ENCODE measurements around the gene ASIC1.

DNA sequence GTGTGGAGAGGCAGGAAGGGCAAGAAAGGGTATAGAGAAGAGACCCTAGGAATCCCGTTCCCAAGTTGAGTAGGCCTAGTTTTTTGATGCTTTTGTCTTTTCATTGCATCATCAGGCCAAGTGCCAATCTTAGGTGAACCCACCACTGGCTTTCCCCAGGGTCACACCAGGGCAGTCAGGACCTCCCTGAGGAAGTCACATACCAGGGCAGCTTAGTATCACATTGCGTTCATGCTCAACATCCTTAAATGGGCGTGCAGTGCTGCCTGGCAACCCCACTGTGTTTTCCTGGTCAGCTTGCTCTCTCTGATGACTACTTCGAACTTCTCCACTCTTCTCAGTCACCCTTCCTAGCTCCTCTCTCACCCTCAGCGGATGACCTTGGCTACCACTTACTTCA, 9.0 kb downstream of the ASIC1 start:
- TF ChIP-seq, protein P1, sequence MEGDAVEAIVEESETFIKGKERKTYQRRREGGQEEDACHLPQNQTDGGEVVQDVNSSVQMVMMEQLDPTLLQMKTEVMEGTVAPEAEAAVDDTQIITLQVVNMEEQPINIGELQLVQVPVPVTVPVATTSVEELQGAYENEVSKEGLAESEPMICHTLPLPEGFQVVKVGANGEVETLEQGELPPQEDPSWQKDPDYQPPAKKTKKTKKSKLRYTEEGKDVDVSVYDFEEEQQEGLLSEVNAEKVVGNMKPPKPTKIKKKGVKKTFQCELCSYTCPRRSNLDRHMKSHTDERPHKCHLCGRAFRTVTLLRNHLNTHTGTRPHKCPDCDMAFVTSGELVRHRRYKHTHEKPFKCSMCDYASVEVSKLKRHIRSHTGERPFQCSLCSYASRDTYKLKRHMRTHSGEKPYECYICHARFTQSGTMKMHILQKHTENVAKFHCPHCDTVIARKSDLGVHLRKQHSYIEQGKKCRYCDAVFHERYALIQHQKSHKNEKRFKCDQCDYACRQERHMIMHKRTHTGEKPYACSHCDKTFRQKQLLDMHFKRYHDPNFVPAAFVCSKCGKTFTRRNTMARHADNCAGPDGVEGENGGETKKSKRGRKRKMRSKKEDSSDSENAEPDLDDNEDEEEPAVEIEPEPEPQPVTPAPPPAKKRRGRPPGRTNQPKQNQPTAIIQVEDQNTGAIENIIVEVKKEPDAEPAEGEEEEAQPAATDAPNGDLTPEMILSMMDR (IDR thresholded peaks at IDR 0.05): no peak
- no peak for TF ChIP-seq POLR2A (IDR thresholded peaks at IDR 0.05)
- peak in 3 of 4 donors; percentile 29 to 37 (median 37) for TF ChIP-seq POLR2AphosphoS5 (IDR thresholded peaks at IDR 0.05)
